OCI-LY3 (cell line): ENCODE results near the gene MED31.
A peak's percentile ranks its signal among the peaks of the same experiment; 100 is the strongest.

Experiments
- H2AFZ ChIP-seq: fragments of 200-600, 300-600 bp; shearing (Covaris generic); 2 replicates; pipeline ENCODE4 v1.6.0; 2014; ENCODE audit warnings: antibody characterized with exemption, low read depth, low read length
- H3K27ac ChIP-seq: fragments of 200-600, 300-600 bp; sonication (generic); 2 replicates; pipeline ENCODE4 v1.5.1; 2014; ENCODE audit warnings: mild to moderate bottlenecking, low read length, moderate library complexity, mixed read lengths
- H3K27me3 ChIP-seq: fragments of 200-600, 300-600 bp; sonication (generic); 2 replicates; pipeline ENCODE4 v1.6.1; 2014; ENCODE audit warnings: low read depth, low read length, mixed read lengths
- H3K36me3 ChIP-seq: fragments of 200-600, 300-600 bp; sonication (generic); replicated peaks from 2 replicates; pipeline ENCODE3; 2014; ENCODE audit warnings: low read depth, low read length, mixed read lengths
- H3K4me1 ChIP-seq: fragments of 300-600, 200-600 bp; sonication (generic); 2 replicates; pipeline ENCODE4 v1.6.1; 2014; ENCODE audit warnings: low read length, mixed read lengths
- H3K4me2 ChIP-seq: fragments of 200-600, 300-600 bp; sonication (generic); 2 replicates; pipeline ENCODE4 v1.6.1; 2014; ENCODE audit warnings: low read length, mixed read lengths
- H3K4me3 ChIP-seq: fragments of 300-600, 200-600 bp; sonication (generic); 2 replicates; pipeline ENCODE4 v1.5.1; 2014; ENCODE audit warnings: antibody characterized with exemption, mild to moderate bottlenecking, low read length, moderate library complexity
- H3K79me2 ChIP-seq: fragments of 300-600, 200-600 bp; shearing (Covaris generic); 2 replicates; pipeline ENCODE4 v1.6.1; 2014; ENCODE audit warnings: mild to moderate bottlenecking, low read length, mixed read lengths
- H3K9ac ChIP-seq: fragments of 300-600, 200-600 bp; shearing (Covaris generic); 2 replicates; pipeline ENCODE4 v1.6.0; 2014; ENCODE audit warnings: mild to moderate bottlenecking, low read length, moderate library complexity
- H3K9me3 ChIP-seq: fragments of 200-600, 300-600 bp; shearing (Covaris generic); 2 replicates; pipeline ENCODE4 v1.6.1; 2014; ENCODE audit warnings: low read length, mixed read lengths; ENCODE audit not compliant: insufficient read depth
- H4K20me1 ChIP-seq: fragments of 200-600, 300-600 bp; sonication (generic); 2 replicates; pipeline ENCODE4 v1.6.1; 2016; ENCODE audit warnings: low read length, mixed read lengths; ENCODE audit not compliant: insufficient read depth
- CTCF ChIP-seq: fragments of 200-600, 300-600 bp; sonication (generic); IDR thresholded peaks from 2 replicates; pipeline ENCODE4 v1.5.1; 2014; ENCODE audit warnings: antibody characterized with exemption, low read length, low read depth
- EZH2phosphoT487 ChIP-seq: fragments of 200-600 bp; shearing (Covaris generic); IDR thresholded peaks from 2 replicates; pipeline ENCODE4 v1.6.1; 2018; ENCODE audit warnings: antibody characterized with exemption, mixed run types, low read depth

MED31 gene

GRCh38 chr17:6654841-6655731 is 3.7 kb upstream of the MED31 start:
- Histone ChIP-seq H3K36me3 (no peaks in the 10 kb centered on the region), H4K20me1 (no peaks in the 10 kb centered on the region), H3K9me3 (no peaks in the 10 kb centered on the region), H3K79me2 (peaks cover 16% of the 10 kb centered on the region), H3K4me1 (peaks cover 10% of the 10 kb centered on the region), H3K27me3 (no peaks in the 10 kb centered on the region), H3K27ac (no peak overlapping the region), H2AFZ (no peak overlapping the region), H3K4me2 (no peak overlapping the region), H3K4me3 (no peak overlapping the region), H3K9ac (no peak overlapping the region)
- TF ChIP-seq CTCF = no peak
- TF ChIP-seq EZH2phosphoT487 = no peak

GRCh38 chr17:6651919-6652452 is 581 bp upstream of the MED31 start:
- H3K79me2 ChIP-seq = peaks cover 43% of the 10 kb centered on the region
- peaks cover 10% of the 10 kb centered on the region for H3K4me1 ChIP-seq
- no peak overlapping the region for H2AFZ ChIP-seq
- H3K27me3 ChIP-seq = no peaks in the 10 kb centered on the region
- H4K20me1 ChIP-seq = no peaks in the 10 kb centered on the region; the same call in 1 of the 2 replicates
- H3K4me2 ChIP-seq = peak overlapping the region; percentile 82
- no peak overlapping the region for H3K27ac ChIP-seq
- peak overlapping the region; percentile 100 for H3K4me3 ChIP-seq
- peak overlapping the region; percentile 42; the same call in 1 of the 2 replicates for H3K9ac ChIP-seq
- peaks cover 21% of the 10 kb centered on the region for H3K36me3 ChIP-seq
- no peaks in the 10 kb centered on the region for H3K9me3 ChIP-seq
- TF ChIP-seq CTCF (no peak), EZH2phosphoT487 (no peak)

- Histone ChIP-seq H2AFZ (no peak overlapping the region), H3K27ac (no peak overlapping the region), H3K4me2 (no peak overlapping the region), H3K27me3 (no peaks in the 10 kb centered on the region), H3K4me1 (peaks cover 10% of the 10 kb centered on the region), H4K20me1 (peaks cover 3% of the 10 kb centered on the region; the same call in 1 of the 2 replicates), H3K9ac (no peak overlapping the region), H3K9me3 (no peaks in the 10 kb centered on the region), H3K79me2 (peaks cover 49% of the 10 kb centered on the region), H3K4me3 (no peak overlapping the region), H3K36me3 (peaks cover 38% of the 10 kb centered on the region)
- TF ChIP-seq CTCF = peak; percentile 30
- no peak for TF ChIP-seq EZH2phosphoT487
These were observed 3.2 kb downstream of the MED31 start for GRCh38 chr17:6648181-6648580.

- Histone ChIP-seq H2AFZ (no peak overlapping the region), H3K9ac (no peak overlapping the region), H3K4me3 (no peak overlapping the region), H3K4me2 (no peak overlapping the region), H4K20me1 (peaks cover 3% of the 10 kb centered on the region; the same call in 1 of the 2 replicates), H3K27me3 (no peaks in the 10 kb centered on the region), H3K27ac (no peak overlapping the region), H3K9me3 (no peaks in the 10 kb centered on the region), H3K36me3 (peaks cover 36% of the 10 kb centered on the region), H3K79me2 (peaks cover 57% of the 10 kb centered on the region), H3K4me1 (peaks cover 8% of the 10 kb centered on the region)
- no peak for TF ChIP-seq CTCF
- no peak for TF ChIP-seq EZH2phosphoT487
These were observed 7.8 kb downstream of the MED31 start for GRCh38 chr17:6643451-6644125.
